GM21737 (cell line): ENCODE results near the gene ADIPOR2.
"Not testable (repeated sequence)": the region's sequence is repeated elsewhere in the genome, so short reads cannot be mapped to it uniquely, and the experiment has no call there.

ENCODE experiments used
- ATAC-seq: cut with Tn5 transposase; IDR thresholded peaks from one replicate; pipeline ENCODE4 v1.9.1; 2021; ENCODE audit warnings: mild to moderate bottlenecking, moderate library complexity; ENCODE audit not compliant: unreplicated experiment

The ADIPOR2 gene

GRCh38 chr12:1810201-1810930 lies 119.5 kb downstream of the ADIPOR2 start:
- ATAC-seq, result no peak

- ATAC-seq, result no peak
Observed at GRCh38 chr12:1810931-1811280, 120.0 kb downstream of the ADIPOR2 start.

GRCh38 chr12:1811281-1811947 lies 120.5 kb downstream of the ADIPOR2 start:
- ATAC-seq, result no peak

- ATAC-seq, result no peak
Observed at GRCh38 chr12:1811948-1812291, 121.0 kb downstream of the ADIPOR2 start.

- ATAC-seq, result no peak
Observed at GRCh38 chr12:1812650-1813302, 121.9 kb downstream of the ADIPOR2 start.

GRCh38 chr12:1814266-1814665 lies 123.4 kb downstream of the ADIPOR2 start:
- ATAC-seq, result no peak

- ATAC-seq, result no peak
Observed at GRCh38 chr12:1815108-1815507, 124.2 kb downstream of the ADIPOR2 start.

- no peak for ATAC-seq
Observed at GRCh38 chr12:1815814-1816729, 125.2 kb downstream of the ADIPOR2 start.

GRCh38 chr12:1816730-1817348 lies 126.0 kb downstream of the ADIPOR2 start:
- no peak for ATAC-seq

GRCh38 chr12:1817928-1818327 lies 127.1 kb downstream of the ADIPOR2 start:
- ATAC-seq, result not testable (repeated sequence)

- no peak for ATAC-seq
Observed at GRCh38 chr12:1819050-1819449, 128.2 kb downstream of the ADIPOR2 start.

GRCh38 chr12:1819571-1819970 lies 128.7 kb downstream of the ADIPOR2 start:
- no peak for ATAC-seq

- ATAC-seq, result no peak
Observed at GRCh38 chr12:1820191-1820895, 129.5 kb downstream of the ADIPOR2 start, which contains the start of gene LRTM2. Gene LRTM2, plus strand, starts transcription at chr12:1820565. Its CDS starts 7,584 bp downstream, at chr12:1828149.

- no peak for ATAC-seq
Observed at GRCh38 chr12:1820896-1821291, 130.0 kb downstream of the ADIPOR2 start.

- ATAC-seq, result no peak
Observed at GRCh38 chr12:1821805-1822204, 130.9 kb downstream of the ADIPOR2 start.

GRCh38 chr12:1822699-1823098 lies 131.8 kb downstream of the ADIPOR2 start:
- no peak for ATAC-seq

- no peak for ATAC-seq
Observed at GRCh38 chr12:1823237-1823636, 132.4 kb downstream of the ADIPOR2 start.

- no peak for ATAC-seq
Observed at GRCh38 chr12:1825382-1826102, 134.7 kb downstream of the ADIPOR2 start.

GRCh38 chr12:1826401-1826800 lies 135.5 kb downstream of the ADIPOR2 start:
- ATAC-seq, result no peak
